GM12878 (cell line): Measurements from ENCODE around the gene AKAP12. TPM values are rescaled to one million over a fixed set of nuclear protein-coding genes. Genes with fewer than 3 reads are reported as not detected.

Experiments used
- BHLHE40 ChIP-seq, 2 experiments: fragments of 450-650 bp in 1 of 2; IDR thresholded peaks; 2 replicates each; pipeline ENCODE4 v1.6.1; 2011 to 2017; ENCODE audit warnings: low read depth in 2 of 2, borderline replicate concordance in 1 of 2, improper control_type of control experiment in 1 of 2, low read length in 1 of 2, mild to moderate bottlenecking in 1 of 2
- CHD1 ChIP-seq: IDR thresholded peaks from 2 replicates; pipeline ENCODE4 v1.6.1; 2012; ENCODE audit warnings: low read depth, low read length, improper control_type of control experiment
- CREB1 ChIP-seq: IDR thresholded peaks from 2 replicates; pipeline ENCODE4 v1.6.1; 2012; ENCODE audit warnings: low read depth, mild to moderate bottlenecking, inconsistent platforms
- DPF2 ChIP-seq: fragments of 450-650 bp; IDR thresholded peaks from 2 replicates; pipeline ENCODE4 v1.6.1; 2017; ENCODE audit warnings: mild to moderate bottlenecking
- FOXM1 ChIP-seq: IDR thresholded peaks from 2 replicates; pipeline ENCODE4 v1.6.1; 2012; ENCODE audit warnings: low read depth, mild to moderate bottlenecking, inconsistent platforms, low read length, moderate library complexity
- NR2C1 ChIP-seq: fragments of 450-650 bp; IDR thresholded peaks from 2 replicates; pipeline ENCODE4 v1.6.1; 2017; ENCODE audit warnings: antibody characterized with exemption, mild to moderate bottlenecking, moderate library complexity
- PAX5 ChIP-seq: IDR thresholded peaks from 2 replicates; pipeline ENCODE4 v1.6.1; 2011; ENCODE audit warnings: low read depth, low read length, borderline replicate concordance
- POLR2AphosphoS5 ChIP-seq: IDR thresholded peaks from 2 replicates; pipeline ENCODE4 v1.6.1; 2011; ENCODE audit warnings: mild to moderate bottlenecking, low read length, inconsistent platforms
- POU2F2 ChIP-seq: IDR thresholded peaks from 3 replicates; pipeline ENCODE4 v1.6.1; 2011; ENCODE audit warnings: low read depth, mild to moderate bottlenecking, low read length, borderline replicate concordance
- RAD21 ChIP-seq: IDR thresholded peaks from 2 replicates; pipeline ENCODE4 v1.6.1; 2011; ENCODE audit warnings: mild to moderate bottlenecking, low read depth, low read length, moderate library complexity; ENCODE audit not compliant: insufficient read depth
- RAD51 ChIP-seq: fragments of 450-650 bp; IDR thresholded peaks from 2 replicates; pipeline ENCODE4 v1.6.1; 2016; ENCODE audit warnings: moderate library complexity, mild to moderate bottlenecking, inconsistent platforms
- SMAD5 ChIP-seq: IDR thresholded peaks from 2 replicates; pipeline ENCODE4 v1.6.1; 2016; ENCODE audit warnings: antibody characterized with exemption, low read depth
- ZNF217 ChIP-seq: fragments of 450-650 bp; IDR thresholded peaks from 2 replicates; pipeline ENCODE4 v1.6.1; 2017; ENCODE audit warnings: antibody characterized with exemption, mild to moderate bottlenecking
- ZNF622 ChIP-seq: fragments of 450-650 bp; IDR thresholded peaks from 2 replicates; pipeline ENCODE4 v1.6.1; 2017; ENCODE audit warnings: mild to moderate bottlenecking, inconsistent platforms
- polyA plus RNA-seq, 11 experiments: library from polyadenylated mRNA; depleted of rRNA in 4 of 11; unstranded in 6 of 11; stranded (reverse) in 5 of 11; fragments of >200 nt; fragmentation: Nextera tagmentation in 4 of 11; fragmentation: Illumina TruSeq in 1 of 11; extraction: Ambion mirVana in 4 of 11; extraction: Trizol in 1 of 11; gene quantifications; 1 replicate in 1 of 11; 2 replicates in 10 of 11; pipeline versions ENCODE4 v1.2.1 to v1.2.3, GENCODE V29; 2011 to 2016; ENCODE audit warnings: inconsistent platforms in 2 of 11, missing spikeins in 2 of 11, low read depth in 1 of 11
- total RNA-seq, 4 experiments: library from RNA; depleted of rRNA in 3 of 4; stranded (reverse); fragments of >200 nt in 3 of 4; fragmentation: Illumina TruSeq in 1 of 4; extraction: Trizol in 1 of 4; gene quantifications; 2 replicates each; pipeline versions ENCODE4 v1.2.1 to v1.2.3, GENCODE V29; 2013 to 2021
- TF ChIP-seq, protein P1 (sequence below): fragments of 450-650 bp; formaldehyde crosslinking; IDR thresholded peaks from 2 replicates; pipeline ENCODE4 v1.5.0; 2022; ENCODE audit warnings: mild to moderate bottlenecking, missing genetic modification characterization
- TF ChIP-seq, protein P2 (sequence below): fragments of 450-650 bp; IDR thresholded peaks from 2 replicates; pipeline ENCODE4 v1.6.1; 2017; ENCODE audit warnings: borderline replicate concordance
- TF ChIP-seq, protein P3 (sequence below): fragments of 450-650 bp; IDR thresholded peaks from 2 replicates; pipeline ENCODE4 v1.6.1; 2016; ENCODE audit warnings: mild to moderate bottlenecking
- TF ChIP-seq, protein P4 (sequence below): fragments of 450-650 bp; IDR thresholded peaks from 2 replicates; pipeline ENCODE4 v1.6.1; 2017; ENCODE audit warnings: mild to moderate bottlenecking, moderate library complexity
- TF ChIP-seq, protein P5 (sequence below): fragments of 450-650 bp; IDR thresholded peaks from 2 replicates; pipeline ENCODE4 v1.6.1; 2016; ENCODE audit warnings: mild to moderate bottlenecking

The AKAP12 gene
- total and polyA plus RNA-seq, 10 of the 15 experiments (the other 5 are each of a cell fraction or from before 2014, with no cell fraction given) = under 0.01 to 0.72 (median 0.06) TPM; not detected in 4

DNA sequence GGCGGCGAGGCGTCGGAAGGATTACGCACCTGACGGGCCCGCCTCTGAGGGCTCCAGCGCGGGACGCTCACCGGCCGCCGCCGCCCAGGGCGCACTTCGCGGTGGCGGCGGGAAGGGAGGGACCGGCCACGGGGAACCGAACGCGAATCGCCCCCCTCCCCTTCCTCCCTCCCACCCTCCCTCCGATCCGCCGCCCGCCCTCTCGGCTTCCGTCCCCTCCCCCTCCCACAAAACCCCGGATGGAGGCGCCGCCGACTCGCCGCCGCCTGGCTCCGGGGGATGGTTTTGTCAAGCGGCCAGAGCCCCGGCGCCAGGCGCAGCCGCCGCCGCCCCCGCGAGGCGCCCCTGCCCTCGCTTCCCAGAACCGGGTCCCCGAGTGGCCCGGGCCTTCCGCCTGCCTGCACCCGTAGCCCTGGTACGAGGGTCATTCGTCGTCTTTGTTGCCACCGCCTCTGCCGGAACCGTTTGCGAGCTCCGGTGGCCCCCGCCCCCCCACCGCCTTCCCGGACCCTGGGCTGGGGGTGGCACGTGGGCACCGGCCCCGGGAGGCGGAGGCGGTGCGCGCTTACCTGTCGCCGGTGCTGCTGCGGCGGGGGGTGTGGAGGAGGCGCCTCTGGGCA is 151.2 kb downstream of the AKAP12 start (continued):
- TF ChIP-seq, protein P1, sequence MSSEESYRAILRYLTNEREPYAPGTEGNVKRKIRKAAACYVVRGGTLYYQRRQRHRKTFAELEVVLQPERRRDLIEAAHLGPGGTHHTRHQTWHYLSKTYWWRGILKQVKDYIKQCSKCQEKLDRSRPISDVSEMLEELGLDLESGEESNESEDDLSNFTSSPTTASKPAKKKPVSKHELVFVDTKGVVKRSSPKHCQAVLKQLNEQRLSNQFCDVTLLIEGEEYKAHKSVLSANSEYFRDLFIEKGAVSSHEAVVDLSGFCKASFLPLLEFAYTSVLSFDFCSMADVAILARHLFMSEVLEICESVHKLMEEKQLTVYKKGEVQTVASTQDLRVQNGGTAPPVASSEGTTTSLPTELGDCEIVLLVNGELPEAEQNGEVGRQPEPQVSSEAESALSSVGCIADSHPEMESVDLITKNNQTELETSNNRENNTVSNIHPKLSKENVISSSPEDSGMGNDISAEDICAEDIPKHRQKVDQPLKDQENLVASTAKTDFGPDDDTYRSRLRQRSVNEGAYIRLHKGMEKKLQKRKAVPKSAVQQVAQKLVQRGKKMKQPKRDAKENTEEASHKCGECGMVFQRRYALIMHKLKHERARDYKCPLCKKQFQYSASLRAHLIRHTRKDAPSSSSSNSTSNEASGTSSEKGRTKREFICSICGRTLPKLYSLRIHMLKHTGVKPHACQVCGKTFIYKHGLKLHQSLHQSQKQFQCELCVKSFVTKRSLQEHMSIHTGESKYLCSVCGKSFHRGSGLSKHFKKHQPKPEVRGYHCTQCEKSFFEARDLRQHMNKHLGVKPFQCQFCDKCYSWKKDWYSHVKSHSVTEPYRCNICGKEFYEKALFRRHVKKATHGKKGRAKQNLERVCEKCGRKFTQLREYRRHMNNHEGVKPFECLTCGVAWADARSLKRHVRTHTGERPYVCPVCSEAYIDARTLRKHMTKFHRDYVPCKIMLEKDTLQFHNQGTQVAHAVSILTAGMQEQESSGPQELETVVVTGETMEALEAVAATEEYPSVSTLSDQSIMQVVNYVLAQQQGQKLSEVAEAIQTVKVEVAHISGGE (CRISPR knock-in tag) = no peak
- TF ChIP-seq DPF2 (peak; percentile 88), FOXM1 (no peak), CHD1 (no peak), SMAD5 (no peak), PAX5 (0 out of 2 replicates have a peak, but pooled peaks have one; percentile 3), ZNF217 (no peak; the same call in 1 of the 2 replicates), ZNF622 (no peak), POLR2AphosphoS5 (peak; percentile 68; the same call in 1 of the 2 replicates), NR2C1 (no peak), RAD21 (no peak), RAD51 (no peak), POU2F2 (no peak), BHLHE40 (IDR thresholded peaks at IDR 0.05; ENCODE audit: borderline replicate concordance in 1 of 2, low read depth in 2 of 2, low read length in 1 of 2) (peak in 1 of 2 experiments; percentile 78; a peak in 2 of 4 replicates), CREB1 (no peak)
- TF ChIP-seq, protein P2, sequence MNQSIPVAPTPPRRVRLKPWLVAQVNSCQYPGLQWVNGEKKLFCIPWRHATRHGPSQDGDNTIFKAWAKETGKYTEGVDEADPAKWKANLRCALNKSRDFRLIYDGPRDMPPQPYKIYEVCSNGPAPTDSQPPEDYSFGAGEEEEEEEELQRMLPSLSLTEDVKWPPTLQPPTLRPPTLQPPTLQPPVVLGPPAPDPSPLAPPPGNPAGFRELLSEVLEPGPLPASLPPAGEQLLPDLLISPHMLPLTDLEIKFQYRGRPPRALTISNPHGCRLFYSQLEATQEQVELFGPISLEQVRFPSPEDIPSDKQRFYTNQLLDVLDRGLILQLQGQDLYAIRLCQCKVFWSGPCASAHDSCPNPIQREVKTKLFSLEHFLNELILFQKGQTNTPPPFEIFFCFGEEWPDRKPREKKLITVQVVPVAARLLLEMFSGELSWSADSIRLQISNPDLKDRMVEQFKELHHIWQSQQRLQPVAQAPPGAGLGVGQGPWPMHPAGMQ = no peak
- TF ChIP-seq, protein P3, sequence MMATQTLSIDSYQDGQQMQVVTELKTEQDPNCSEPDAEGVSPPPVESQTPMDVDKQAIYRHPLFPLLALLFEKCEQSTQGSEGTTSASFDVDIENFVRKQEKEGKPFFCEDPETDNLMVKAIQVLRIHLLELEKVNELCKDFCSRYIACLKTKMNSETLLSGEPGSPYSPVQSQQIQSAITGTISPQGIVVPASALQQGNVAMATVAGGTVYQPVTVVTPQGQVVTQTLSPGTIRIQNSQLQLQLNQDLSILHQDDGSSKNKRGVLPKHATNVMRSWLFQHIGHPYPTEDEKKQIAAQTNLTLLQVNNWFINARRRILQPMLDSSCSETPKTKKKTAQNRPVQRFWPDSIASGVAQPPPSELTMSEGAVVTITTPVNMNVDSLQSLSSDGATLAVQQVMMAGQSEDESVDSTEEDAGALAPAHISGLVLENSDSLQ = no peak
- TF ChIP-seq, protein P4, sequence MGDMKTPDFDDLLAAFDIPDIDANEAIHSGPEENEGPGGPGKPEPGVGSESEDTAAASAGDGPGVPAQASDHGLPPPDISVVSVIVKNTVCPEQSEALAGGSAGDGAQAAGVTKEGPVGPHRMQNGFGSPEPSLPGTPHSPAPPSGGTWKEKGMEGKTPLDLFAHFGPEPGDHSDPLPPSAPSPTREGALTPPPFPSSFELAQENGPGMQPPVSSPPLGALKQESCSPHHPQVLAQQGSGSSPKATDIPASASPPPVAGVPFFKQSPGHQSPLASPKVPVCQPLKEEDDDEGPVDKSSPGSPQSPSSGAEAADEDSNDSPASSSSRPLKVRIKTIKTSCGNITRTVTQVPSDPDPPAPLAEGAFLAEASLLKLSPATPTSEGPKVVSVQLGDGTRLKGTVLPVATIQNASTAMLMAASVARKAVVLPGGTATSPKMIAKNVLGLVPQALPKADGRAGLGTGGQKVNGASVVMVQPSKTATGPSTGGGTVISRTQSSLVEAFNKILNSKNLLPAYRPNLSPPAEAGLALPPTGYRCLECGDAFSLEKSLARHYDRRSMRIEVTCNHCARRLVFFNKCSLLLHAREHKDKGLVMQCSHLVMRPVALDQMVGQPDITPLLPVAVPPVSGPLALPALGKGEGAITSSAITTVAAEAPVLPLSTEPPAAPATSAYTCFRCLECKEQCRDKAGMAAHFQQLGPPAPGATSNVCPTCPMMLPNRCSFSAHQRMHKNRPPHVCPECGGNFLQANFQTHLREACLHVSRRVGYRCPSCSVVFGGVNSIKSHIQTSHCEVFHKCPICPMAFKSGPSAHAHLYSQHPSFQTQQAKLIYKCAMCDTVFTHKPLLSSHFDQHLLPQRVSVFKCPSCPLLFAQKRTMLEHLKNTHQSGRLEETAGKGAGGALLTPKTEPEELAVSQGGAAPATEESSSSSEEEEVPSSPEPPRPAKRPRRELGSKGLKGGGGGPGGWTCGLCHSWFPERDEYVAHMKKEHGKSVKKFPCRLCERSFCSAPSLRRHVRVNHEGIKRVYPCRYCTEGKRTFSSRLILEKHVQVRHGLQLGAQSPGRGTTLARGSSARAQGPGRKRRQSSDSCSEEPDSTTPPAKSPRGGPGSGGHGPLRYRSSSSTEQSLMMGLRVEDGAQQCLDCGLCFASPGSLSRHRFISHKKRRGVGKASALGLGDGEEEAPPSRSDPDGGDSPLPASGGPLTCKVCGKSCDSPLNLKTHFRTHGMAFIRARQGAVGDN = no peak
- TF ChIP-seq, protein P5, sequence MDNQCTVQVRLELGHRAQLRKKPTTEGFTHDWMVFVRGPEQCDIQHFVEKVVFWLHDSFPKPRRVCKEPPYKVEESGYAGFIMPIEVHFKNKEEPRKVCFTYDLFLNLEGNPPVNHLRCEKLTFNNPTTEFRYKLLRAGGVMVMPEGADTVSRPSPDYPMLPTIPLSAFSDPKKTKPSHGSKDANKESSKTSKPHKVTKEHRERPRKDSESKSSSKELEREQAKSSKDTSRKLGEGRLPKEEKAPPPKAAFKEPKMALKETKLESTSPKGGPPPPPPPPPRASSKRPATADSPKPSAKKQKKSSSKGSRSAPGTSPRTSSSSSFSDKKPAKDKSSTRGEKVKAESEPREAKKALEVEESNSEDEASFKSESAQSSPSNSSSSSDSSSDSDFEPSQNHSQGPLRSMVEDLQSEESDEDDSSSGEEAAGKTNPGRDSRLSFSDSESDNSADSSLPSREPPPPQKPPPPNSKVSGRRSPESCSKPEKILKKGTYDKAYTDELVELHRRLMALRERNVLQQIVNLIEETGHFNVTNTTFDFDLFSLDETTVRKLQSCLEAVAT = no peak
